ENCODE results near the gene EFNB3. TPM values are rescaled to one million over a fixed set of nuclear protein-coding genes. Genes with fewer than 3 reads are reported as not detected.

The EFNB3 gene
- total RNA-seq, result 1.6 TPM

GRCh38 chr17:7704601-7705268 lies at the start of gene EFNB3:
Gene EFNB3, plus strand, starts transcription at chr17:7705202. Its CDS starts 397 bp downstream, at chr17:7705599.
- ATAC-seq, result peak; percentile 32

GRCh38 chr17:7655541-7655840 lies 49.5 kb upstream of the EFNB3 start:
- ATAC-seq, result no peak

GRCh38 chr17:7656958-7657609 lies 47.9 kb upstream of the EFNB3 start:
- ATAC-seq, result no peak

- peak; percentile 19 for ATAC-seq
These were observed 37.2 kb upstream of the EFNB3 start for GRCh38 chr17:7667656-7668406.

GRCh38 chr17:7668482-7668881 lies 36.5 kb upstream of the EFNB3 start:
- no peak for ATAC-seq

GRCh38 chr17:7673239-7673638 lies 31.8 kb upstream of the EFNB3 start:
- ATAC-seq, result no peak

GRCh38 chr17:7674934-7675333 lies 30.1 kb upstream of the EFNB3 start:
- ATAC-seq, result no peak

- no peak for ATAC-seq
These were observed 28.5 kb upstream of the EFNB3 start for GRCh38 chr17:7676533-7676932.

GRCh38 chr17:7677388-7678067 lies 27.5 kb upstream of the EFNB3 start:
- ATAC-seq, result no peak

GRCh38 chr17:7684851-7685532 lies 20.0 kb upstream of the EFNB3 start:
- ATAC-seq, result no peak

GRCh38 chr17:7685533-7686221 lies 19.3 kb upstream of the EFNB3 start:
- peak; percentile 79 for ATAC-seq

GRCh38 chr17:7686222-7687071 lies 18.6 kb upstream of the EFNB3 start:
- ATAC-seq, result peak; percentile 54

- ATAC-seq, result peak; percentile 54
These were observed 17.7 kb upstream of the EFNB3 start, which contains the start of gene TP53 for GRCh38 chr17:7687072-7687907. Gene TP53, minus strand, starts transcription at chr17:7687490. Its CDS starts 10,896 bp downstream, at chr17:7676594.

GRCh38 chr17:7687908-7688807 lies 16.8 kb upstream of the EFNB3 start, which contains the start of gene WRAP53:
Gene WRAP53, plus strand, starts transcription at chr17:7688477. Its CDS starts 172 bp downstream, at chr17:7688649.
- peak; percentile 91 for ATAC-seq

GRCh38 chr17:7688808-7689316 lies 16.1 kb upstream of the EFNB3 start:
- ATAC-seq, result no peak

GRCh38 chr17:7695586-7695985 lies 9.4 kb upstream of the EFNB3 start:
- ATAC-seq, result no peak

- ATAC-seq, result no peak
These were observed 7.0 kb upstream of the EFNB3 start for GRCh38 chr17:7697828-7698588.

- ATAC-seq, result no peak
These were observed 4.5 kb upstream of the EFNB3 start for GRCh38 chr17:7700510-7700909.

Measured in esophagus mucosa (tissue), 1 donor.